Measurements from ENCODE around the gene ZNF334.

DNA sequence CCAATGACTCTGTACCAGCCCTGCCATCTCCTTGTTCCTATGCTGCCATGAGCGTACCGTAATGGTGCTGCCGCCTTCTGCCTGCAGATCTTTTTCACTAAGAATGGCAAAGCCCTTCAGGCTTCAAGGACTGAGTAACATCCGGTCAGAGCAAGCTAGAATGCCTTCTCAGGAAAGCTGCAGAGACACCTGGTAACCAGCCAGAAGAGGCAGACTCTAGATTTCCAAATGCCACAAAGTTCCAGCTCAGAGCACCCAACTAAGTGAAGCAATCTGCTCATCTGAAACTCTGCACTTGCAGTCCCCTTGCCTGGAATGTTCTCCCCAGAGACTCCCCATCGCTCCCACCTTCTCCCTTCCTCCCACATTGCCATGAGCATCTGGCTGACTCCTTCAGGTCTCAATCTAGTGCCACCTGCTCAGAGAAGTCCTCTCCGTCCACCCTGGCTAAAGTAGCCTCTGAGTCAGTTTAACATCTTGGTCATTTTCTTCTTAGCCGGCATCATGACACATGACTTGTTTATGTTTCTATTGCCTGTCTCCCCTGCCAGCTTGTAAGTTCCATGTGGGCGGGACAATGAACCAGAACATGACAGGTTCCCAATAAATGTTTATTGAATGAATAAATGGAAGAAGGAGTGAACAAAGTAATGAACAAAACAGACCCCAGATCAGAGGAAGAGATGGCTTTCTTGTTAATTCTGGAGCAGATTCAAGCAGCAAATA, 44.0 kb upstream of the ZNF334 start:
- no peak for TF ChIP-seq EZH2 (IDR thresholded peaks at IDR 0.05)
- TF ChIP-seq POLR2AphosphoS5 (IDR thresholded peaks at IDR 0.05; ENCODE audit: borderline replicate concordance, low read depth, low read length), result no peak

Data from SK-N-MC (cell line).